HG02763 (cell line): ENCODE data around the gene ZNF441.
"Not testable (repeated sequence)": the region's sequence is repeated elsewhere in the genome, so short reads cannot be mapped to it uniquely, and the experiment has no call there.

ENCODE experiments used
- ATAC-seq: cut with Tn5 transposase; IDR thresholded peaks from one replicate; pipeline ENCODE4 v1.9.1; 2021; ENCODE audit warnings: mild to moderate bottlenecking, moderate library complexity; ENCODE audit not compliant: unreplicated experiment

ZNF441 gene

GRCh38 chr19:11776669-11777068 lies 9.9 kb downstream of the ZNF441 start:
- ATAC-seq = not testable (repeated sequence)

DNA sequence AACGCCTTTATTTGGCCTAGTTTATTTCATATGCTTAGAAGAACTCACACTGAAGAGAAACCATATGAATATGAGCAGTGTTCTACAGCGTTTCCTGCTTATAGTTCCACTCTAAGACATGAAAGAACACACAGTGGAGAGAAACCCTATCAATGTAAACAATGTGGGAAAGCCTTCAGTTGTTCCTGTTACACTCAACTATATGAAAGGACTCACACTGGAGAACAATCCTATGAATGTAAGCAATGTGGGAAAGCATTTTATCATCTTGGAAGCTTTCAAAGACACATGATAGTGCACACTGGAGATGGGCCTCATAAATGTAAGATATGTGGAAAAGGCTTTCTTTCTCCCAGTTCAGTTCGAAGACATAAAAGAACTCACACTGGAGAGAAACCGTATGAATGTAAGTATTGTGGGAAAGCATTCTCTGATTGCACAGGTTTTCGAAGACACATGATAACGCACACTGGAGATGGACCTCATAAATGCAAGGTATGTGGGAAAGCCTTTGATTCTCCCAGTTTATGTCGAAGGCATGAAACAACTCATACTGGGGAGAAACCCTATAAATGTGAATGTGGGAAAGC lies 13.7 kb downstream of the ZNF441 start:
- ATAC-seq = no peak

DNA sequence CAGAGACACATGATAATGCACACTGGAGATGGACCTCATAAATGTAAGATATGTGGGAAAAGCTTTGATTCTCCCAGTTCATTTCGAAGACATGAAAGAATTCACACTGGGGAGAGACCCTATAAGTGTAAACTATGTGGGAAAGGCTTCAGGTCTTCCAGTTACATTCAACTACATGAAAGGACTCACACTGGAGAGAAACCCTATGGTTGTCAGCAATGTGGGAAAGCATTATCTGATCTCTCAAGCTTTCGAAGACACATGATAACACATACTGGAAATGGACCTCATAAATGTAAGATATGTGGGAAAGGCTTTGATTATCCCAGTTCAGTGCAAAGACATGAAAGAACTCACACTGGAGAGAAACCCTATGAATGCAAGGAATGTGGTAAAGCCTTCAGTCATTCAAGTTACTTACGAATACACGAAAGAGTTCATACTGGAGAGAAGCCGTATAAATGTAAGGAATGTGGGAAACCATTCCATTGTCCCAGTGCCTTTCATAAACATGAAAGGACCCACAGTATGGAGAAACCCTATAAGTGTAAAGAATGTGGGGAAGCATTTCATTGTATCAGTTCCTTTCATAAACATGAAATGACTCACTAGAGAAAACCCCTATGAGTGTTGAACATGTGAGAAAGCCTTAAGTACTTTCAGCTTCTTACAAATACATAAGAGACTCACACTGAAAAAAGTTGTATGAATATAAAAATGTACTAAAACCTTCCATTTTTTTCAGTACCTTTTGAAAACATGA lies 14.7 kb downstream of the ZNF441 start:
- no peak for ATAC-seq

DNA sequence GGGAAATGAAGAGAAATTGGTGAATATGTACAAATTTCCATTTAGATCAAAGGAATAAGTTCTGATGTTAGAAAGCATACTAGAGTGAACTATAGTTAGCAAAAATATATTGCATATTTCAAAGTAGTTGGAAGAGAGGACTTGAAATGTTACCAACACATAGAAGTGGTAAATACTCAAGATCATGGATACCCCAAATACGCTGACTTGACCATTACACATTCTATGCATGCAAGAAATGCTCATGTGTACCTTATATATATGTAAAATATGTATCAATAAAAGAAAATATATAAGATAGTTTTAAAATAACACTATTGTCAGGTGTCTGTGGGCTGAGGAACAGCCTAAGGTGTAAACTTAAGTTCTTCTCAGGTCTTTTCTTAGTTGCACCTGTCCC lies 17.0 kb downstream of the ZNF441 start:
- ATAC-seq = no peak

- no peak for ATAC-seq
Observed at GRCh38 chr19:11784356-11784755, 17.6 kb downstream of the ZNF441 start.

GRCh38 chr19:11787536-11787935 lies 20.7 kb downstream of the ZNF441 start:
- no peak for ATAC-seq

DNA sequence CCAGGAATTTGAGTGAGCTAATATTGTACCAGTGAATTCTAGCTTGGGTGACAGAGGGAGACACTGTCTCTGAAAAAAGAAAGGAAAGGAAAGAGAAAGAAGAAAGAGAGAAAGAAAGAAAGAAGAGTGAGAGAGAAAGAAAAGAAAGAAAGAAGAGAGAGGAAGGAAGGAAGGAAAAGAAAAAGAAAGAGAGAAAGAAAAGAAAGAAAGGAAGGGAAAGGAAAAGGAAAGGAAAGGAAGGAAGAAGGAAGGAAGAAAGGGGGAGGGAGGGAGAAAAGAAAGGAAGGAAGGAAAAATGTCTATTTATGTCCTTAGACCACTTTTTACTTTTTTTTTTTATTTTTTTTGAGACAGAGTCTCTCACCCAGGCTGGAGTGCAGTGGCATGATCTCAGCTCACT lies 26.1 kb downstream of the ZNF441 start:
- ATAC-seq = no peak

DNA sequence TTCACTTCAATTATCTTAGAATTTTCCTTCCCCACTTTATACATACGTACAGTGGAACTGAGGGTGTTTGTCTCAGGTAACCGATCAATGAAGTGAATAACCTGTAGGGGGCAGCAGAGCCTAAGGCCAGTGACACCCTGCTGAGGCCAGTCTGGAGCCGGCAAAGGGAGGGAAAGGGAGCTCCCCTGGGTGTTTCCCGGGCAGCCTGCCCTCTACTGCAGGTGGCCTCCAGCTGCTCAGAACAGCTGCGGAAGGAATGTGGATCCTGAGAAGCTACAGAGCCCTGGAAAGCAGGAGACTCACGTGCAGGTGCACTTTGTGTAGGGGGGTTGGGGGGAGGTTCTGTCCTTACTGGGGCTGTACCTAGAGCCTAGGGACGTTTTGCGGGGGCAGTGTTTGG lies 30.7 kb downstream of the ZNF441 start:
- ATAC-seq = peak; percentile 42

- peak; percentile 90 for ATAC-seq
Observed at GRCh38 chr19:11798391-11799330, 31.9 kb downstream of the ZNF441 start, which contains the start of gene ZNF491. ZNF491 (plus strand) TSS chr19:11798523; CDS start chr19:11805954, 7,431 bp downstream.

DNA sequence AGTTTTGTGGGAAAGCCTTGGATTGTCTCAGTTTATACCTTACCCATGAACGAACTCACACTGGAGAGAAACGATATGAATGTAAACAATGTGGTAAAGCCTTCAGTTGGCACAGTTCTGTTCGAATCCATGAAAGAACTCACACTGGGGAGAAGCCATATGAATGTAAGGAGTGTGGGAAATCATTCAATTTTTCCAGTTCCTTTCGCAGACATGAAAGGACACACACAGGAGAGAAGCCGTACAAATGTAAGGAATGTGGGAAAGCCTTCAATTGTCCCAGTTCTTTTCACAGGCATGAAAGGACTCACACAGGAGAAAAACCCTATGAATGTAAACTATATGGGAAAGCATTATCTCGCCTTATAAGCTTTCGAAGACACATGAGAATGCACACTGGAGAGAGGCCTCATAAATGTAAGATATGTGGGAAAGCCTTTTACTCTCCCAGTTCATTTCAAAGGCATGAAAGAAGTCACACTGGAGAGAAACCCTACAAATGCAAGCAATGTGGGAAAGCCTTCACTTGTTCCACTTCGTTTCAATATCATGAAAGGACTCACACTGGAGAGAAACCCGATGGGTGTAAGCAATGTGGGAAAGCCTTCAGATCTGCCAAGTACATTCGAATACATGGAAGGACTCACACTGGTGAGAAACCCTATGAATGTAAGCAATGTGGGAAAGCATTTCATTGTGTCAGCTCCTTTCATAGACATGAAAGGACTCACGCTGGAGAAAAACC lies 39.7 kb downstream of the ZNF441 start:
- no peak for ATAC-seq

DNA sequence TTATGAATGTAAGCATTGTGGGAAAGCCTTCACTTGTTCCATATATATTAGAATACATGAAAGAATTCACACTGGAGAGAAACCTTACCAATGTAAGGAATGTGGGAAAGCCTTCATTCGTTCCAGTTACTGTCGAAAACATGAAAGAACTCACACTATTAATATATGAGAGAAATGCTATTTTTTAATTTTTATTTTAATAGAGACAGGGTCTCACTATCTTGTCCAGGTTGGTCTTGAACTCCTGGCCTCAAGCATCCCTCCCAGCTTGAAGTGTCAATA lies 40.2 kb downstream of the ZNF441 start:
- ATAC-seq = no peak

DNA sequence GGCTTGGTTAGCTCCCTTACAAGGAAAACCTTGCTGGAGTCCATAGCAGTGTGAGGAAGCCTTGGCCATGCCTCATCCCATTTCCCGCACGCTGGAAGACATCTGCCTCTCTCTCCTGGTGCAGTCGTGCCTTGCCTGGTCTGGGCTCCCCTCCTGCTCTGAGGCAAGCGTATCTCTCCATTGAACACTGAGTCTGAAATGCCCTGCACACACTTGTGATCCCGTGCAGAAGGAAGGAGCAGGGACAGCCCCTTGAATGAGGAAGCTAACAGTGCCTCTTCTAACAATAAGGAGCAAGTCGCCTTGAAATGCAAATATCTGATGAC lies 46.9 kb downstream of the ZNF441 start:
- peak; percentile 25 for ATAC-seq

DNA sequence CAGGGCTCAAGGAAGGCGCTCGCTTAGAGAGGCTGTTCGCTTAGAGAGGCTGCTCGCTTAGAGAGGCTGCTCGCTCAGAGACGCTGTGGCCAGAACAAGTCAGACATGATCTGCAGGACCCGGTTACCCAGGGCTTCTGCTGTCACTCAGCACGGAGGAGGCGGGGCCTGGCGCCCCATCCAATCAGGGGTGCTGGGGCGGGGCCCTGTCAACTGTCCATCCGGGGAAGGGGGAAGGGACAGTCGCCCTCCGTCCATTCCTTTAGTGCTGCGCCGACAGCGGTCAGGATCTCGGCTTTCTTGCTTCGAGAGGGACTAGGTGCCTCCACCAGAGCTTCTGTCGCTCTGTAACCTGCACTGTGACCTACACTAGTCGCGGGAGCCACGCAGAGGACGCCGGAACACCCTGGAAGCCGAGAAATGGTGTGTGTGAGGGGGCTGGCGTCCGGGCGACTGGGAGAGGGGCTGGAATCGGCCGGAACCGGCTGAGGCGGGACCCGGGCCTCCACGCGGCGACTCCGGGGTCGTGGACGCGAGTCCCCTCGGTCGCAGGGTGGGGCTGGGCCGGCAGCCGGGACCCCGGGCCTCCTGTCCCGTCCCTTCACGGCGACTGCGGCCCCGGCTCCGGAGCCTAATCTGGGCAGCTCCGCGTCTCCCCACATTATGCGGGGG lies 47.4 kb downstream of the ZNF441 start, which contains the start of gene ZNF440:
TSS of gene ZNF440 (plus strand) at position 245 of the 671 bp plus-strand sequence. CDS start at position 420, 175 bp downstream.
- peak; percentile 97 for ATAC-seq

DNA sequence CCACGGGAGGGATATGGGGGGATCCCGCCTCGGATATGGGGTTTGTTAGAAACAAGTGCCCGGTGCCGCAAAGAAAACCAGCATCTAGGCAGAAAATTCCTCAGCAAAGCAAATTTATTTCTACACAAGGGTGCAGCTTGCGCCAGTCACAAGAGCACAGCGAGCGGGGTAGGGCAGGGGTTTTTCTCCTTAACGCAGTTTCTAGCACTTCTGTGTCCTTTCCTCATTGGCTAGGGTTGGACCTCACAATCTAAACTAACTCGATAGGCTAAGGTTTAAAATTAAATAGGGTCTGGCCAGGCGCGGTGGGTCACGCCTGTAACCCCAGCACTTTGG lies 47.9 kb downstream of the ZNF441 start:
- ATAC-seq = no peak

DNA sequence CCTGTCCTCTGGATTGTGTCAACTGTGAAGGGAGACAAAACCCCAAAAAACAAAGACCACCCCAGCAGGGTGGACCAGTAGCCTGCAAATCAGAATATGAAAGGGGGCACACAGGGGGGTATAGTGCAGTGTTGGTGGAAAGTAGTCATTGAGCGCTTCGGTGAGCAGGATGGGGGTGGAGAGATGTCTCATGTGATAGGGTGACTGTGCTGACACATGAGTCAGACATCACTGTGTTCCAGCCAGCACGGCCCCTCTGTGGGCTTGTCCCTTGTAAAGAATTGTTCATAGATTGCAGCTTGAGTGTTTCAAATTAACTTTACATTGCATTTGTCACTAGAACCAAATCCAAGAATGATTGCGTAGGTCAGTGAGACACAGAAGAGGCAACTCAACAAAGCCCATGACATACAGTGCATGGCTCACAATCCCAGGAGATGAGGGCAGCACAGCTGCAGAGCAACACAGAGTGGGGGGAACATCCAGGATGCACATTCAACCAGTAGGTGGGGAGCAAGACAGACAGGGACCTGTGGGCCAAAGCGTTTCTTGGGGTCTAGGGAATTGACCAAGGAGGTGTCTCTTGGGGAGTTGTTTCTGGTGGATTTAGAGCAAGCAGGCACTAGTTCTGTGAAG lies 54.8 kb downstream of the ZNF441 start:
- ATAC-seq = no peak

GRCh38 chr19:11828957-11829876 lies 62.4 kb downstream of the ZNF441 start:
- not testable (repeated sequence) for ATAC-seq

DNA sequence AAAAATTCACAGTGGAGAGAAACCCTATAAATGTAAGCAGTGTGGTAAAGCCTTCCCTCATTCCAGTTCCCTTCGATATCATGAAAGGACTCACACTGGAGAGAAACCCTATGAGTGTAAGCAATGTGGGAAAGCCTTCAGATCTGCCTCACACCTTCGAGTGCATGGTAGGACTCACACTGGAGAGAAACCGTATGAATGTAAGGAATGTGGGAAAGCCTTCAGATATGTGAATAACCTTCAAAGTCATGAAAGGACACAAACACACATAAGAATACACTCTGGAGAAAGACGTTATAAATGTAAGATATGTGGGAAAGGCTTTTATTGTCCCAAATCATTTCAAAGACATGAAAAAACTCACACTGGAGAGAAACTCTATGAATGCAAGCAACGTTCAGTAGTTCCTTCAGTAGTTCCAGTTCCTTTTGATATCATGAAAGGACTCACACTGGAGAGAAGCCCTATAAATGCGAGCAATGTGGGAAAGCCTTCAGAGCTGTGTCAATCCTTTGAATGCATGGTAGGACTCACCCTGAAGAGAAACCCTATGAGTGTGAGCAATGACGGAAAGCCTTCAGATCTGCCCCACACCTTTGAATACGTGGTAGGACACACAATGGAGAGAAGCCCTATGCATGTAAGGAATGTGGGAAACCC lies 65.6 kb downstream of the ZNF441 start:
- no peak for ATAC-seq

DNA sequence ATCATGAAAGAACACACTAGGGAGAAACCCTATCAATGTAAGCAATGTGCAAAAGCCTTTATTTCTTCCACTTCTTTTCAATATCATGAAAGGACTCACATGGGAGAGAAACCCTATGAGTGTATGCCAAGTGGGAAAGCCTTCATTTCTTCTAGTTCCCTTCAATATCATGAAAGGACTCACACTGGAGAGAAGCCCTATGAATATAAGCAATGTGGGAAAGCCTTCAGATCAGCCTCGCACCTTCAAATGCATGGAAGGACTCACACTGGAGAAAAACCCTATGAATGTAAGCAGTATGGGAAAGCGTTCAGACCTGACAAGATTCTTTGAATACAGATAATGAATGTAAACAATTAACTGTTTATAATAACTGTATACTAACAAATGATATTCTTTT lies 66.7 kb downstream of the ZNF441 start:
- no peak for ATAC-seq
